ENCODE measurements around the gene CRYAB.
A peak's percentile ranks its signal among the peaks of the same experiment; 100 is the strongest.

Gene CRYAB

DNA sequence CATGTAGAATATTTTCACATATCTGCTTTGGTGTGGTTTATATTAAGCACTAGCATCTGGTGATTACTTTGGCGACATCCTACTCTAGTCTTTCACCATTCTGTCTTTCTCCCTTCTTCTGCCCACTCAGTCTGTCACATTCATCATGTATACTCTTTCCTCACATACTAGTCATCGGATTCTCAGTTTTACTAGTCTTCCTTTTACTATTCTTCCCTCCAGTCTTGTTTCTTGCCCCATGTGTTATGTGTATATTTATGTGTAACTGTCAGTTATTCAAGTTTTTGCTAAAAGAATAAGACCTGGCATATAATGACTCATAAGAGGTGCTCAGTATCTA, 21.0 kb upstream of the CRYAB start:
- H3K4me3 ChIP-seq (ENCODE audit: low read depth, low read length): no peak overlapping the region
- in situ Hi-C loops (cut with HindIII; ENCODE audit: low pct_ligation_motif_present, low sequenced_read_pairs): no loop called here
- H3K36me3 ChIP-seq (replicated peaks): no peaks in the 10 kb centered on the region
- H3K27ac ChIP-seq: no peak overlapping the region
- no peak for DNase-seq
- no peaks in the 10 kb centered on the region for H3K27me3 ChIP-seq (replicated peaks)
- TF ChIP-seq, protein P1, sequence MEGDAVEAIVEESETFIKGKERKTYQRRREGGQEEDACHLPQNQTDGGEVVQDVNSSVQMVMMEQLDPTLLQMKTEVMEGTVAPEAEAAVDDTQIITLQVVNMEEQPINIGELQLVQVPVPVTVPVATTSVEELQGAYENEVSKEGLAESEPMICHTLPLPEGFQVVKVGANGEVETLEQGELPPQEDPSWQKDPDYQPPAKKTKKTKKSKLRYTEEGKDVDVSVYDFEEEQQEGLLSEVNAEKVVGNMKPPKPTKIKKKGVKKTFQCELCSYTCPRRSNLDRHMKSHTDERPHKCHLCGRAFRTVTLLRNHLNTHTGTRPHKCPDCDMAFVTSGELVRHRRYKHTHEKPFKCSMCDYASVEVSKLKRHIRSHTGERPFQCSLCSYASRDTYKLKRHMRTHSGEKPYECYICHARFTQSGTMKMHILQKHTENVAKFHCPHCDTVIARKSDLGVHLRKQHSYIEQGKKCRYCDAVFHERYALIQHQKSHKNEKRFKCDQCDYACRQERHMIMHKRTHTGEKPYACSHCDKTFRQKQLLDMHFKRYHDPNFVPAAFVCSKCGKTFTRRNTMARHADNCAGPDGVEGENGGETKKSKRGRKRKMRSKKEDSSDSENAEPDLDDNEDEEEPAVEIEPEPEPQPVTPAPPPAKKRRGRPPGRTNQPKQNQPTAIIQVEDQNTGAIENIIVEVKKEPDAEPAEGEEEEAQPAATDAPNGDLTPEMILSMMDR (IDR thresholded peaks at IDR 0.05; ENCODE audit: low read depth, low read length, missing control alignments): no peak

DNA sequence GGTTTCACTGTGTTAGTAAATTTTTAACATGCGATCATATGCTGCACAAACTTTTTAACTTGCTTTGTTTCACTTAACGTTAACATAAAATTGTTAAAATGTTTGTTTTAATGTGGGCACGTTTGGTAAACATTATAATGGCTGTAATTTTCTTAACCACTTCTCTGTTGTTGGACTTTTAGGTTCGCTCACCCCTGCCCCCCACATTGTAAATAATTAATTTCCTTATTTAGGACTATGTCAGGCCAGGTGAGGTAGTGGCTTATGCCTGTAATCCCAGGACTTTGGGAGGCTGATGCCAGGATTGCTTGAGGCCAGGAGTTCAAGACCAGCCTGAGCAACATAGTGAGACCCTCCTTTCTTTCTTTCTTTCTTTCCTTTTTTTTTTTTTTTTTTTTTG, 18.9 kb upstream of the CRYAB start:
- no peak for DNase-seq
- in situ Hi-C loops (cut with HindIII; ENCODE audit: low pct_ligation_motif_present, low sequenced_read_pairs): no loop called here
- H3K27me3 ChIP-seq (replicated peaks): no peaks in the 10 kb centered on the region
- H3K27ac ChIP-seq: no peak overlapping the region
- no peak overlapping the region for H3K4me3 ChIP-seq (ENCODE audit: low read depth, low read length)
- TF ChIP-seq, protein P1 (IDR thresholded peaks at IDR 0.05; ENCODE audit: low read depth, low read length, missing control alignments): no peak
- no peaks in the 10 kb centered on the region for H3K36me3 ChIP-seq (replicated peaks)

DNA sequence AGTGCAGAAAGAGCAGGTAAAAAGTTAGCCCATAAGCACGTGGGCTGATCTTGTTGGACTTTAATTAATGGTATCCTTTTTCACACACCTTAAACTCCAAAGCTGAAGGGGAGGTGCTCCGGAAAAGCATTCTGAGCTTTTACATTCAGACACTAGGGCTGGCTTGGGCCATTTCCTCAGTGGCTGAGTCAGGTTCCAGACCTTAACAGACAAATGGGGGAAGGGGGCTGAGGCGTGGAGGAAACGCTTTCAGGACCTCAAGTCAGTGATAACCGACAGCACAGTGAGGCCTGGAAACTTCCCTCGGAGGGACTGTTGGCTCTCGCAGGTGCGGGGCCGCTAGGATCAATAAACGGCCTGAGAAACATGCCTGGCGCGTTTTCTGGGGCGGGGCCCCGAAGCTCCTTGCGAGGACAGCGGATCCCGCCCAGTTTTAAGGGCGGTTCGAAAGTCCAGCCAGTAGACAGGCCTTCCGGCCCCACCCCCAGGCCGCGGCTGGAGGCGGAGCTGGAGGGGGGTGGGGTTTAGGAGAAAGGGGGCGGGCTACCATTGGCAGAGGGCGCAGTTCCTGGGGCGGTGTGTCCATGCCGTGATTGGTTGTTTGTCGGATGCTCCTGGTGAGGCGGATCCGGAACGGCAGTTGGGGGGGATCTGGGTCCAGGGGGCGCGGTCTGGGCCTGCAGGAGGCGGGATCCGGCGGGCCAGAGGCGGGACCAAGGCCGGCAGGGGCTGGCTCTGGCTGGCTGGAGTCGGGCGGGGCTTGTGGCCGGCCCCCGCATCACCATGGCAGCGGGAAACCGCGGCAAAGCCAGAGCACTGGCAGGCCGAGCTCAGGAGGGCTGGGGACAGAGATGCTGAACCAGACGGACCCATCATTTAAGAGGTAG, 15.2 kb upstream of the CRYAB start:
- peak overlapping the region; percentile 70 for H3K27ac ChIP-seq
- no peaks in the 10 kb centered on the region for H3K36me3 ChIP-seq (replicated peaks)
- no peaks in the 10 kb centered on the region for H3K27me3 ChIP-seq (replicated peaks)
- peak overlapping the region; percentile 62 for H3K4me3 ChIP-seq (ENCODE audit: low read depth, low read length)
- peak; percentile 93 for DNase-seq
- in situ Hi-C loops (cut with HindIII; ENCODE audit: low pct_ligation_motif_present, low sequenced_read_pairs): no loop called here
- TF ChIP-seq, protein P1 (IDR thresholded peaks at IDR 0.05; ENCODE audit: low read depth, low read length, missing control alignments): peak; percentile 16

DNA sequence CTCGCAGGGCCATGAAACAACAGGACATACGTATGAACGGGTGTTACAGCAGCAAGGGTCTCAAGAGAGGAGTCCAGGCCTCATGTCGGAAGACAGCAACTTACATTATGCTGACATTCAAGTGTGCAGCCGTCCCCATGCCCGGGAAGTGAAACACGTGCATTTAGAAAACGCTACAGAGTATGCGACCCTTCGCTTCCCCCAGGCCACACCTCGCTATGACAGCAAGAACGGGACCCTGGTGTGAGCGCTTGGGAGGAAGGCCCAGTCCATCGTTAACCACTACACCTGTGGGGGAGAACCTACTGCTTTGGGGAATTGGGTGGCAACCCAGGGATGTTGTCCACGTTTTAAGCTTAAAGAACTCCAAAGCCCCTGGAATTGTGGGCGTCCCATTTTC, 14.4 kb upstream of the CRYAB start:
- in situ Hi-C loops (cut with HindIII; ENCODE audit: low pct_ligation_motif_present, low sequenced_read_pairs): no loop called here
- DNase-seq: no peak
- no peak overlapping the region for H3K27ac ChIP-seq

DNA sequence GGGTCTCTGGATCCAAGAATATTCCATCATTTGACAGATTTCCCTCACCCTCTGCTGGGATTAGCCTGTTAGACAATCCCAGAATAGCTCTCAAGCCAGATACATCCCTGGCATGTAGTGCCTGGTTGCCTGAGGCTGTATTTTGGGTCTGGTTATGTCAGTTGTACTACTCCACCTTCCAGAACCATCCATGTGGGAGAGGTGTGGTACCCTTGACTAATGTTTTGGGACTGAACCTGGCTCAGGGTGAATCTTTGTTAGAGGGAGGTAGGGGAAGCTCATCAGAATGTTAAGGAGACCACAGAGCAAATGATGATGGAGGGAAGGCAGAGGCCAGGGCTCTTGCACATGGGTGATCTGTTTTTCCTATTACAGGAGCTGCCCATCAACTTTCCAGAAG, 12.4 kb upstream of the CRYAB start:
- Histone ChIP-seq H3K4me3 (ENCODE audit: low read depth, low read length) (no peak overlapping the region), H3K27ac (no peak overlapping the region), H3K27me3 (replicated peaks) (no peaks in the 10 kb centered on the region), H3K36me3 (replicated peaks) (no peaks in the 10 kb centered on the region)
- in situ Hi-C loops (cut with HindIII; ENCODE audit: low pct_ligation_motif_present, low sequenced_read_pairs): no loop called here
- DNase-seq: no peak
- TF ChIP-seq, protein P1 (IDR thresholded peaks at IDR 0.05; ENCODE audit: low read depth, low read length, missing control alignments): no peak

More for the DNA sequence above, 14.4 kb upstream of the CRYAB start:
- Histone ChIP-seq H3K27me3 (replicated peaks) (no peaks in the 10 kb centered on the region), H3K4me3 (ENCODE audit: low read depth, low read length) (no peak overlapping the region), H3K36me3 (replicated peaks) (no peaks in the 10 kb centered on the region)
- TF ChIP-seq, protein P1 (IDR thresholded peaks at IDR 0.05; ENCODE audit: low read depth, low read length, missing control alignments): no peak
